Ovary (tissue), 9 donors: ENCODE data around the gene STARD8. TPM values are rescaled to one million over a fixed set of nuclear protein-coding genes. Genes with fewer than 3 reads are reported as not detected.

ENCODE experiments used
- DNase-seq, 5 donors: peaks; one replicate each; pipeline ENCODE4 v3.0.0-alpha.2; 2019 to 2020
- H3K27ac ChIP-seq, 2 donors: fragments of 200-600 bp; one replicate each; pipeline versions ENCODE4 v1.5.1 to v1.8.0; 2019 to 2022
- H3K27me3 ChIP-seq: fragments of 200-600 bp; one replicate; pipeline ENCODE4 v1.8.0; 2022
- H3K36me3 ChIP-seq: fragments of 200-600 bp; sonication (generic); one replicate; pipeline ENCODE4 v1.5.1; 2019
- H3K4me1 ChIP-seq: one replicate; pipeline ENCODE4 v1.8.1; 2013; ENCODE audit warnings: mild to moderate bottlenecking, moderate library complexity; ENCODE audit not compliant: insufficient read depth
- H3K4me3 ChIP-seq: fragments of 200-600 bp; sonication (generic); one replicate; pipeline ENCODE4 v1.5.1; 2017
- H3K9me3 ChIP-seq, 2 donors: fragments of 200-600 bp in 1 of 2; sonication (generic) in 1 of 2; one replicate each; pipeline versions ENCODE4 v1.5.1 to v1.8.1; 2013 to 2019; ENCODE audit warnings: mild to moderate bottlenecking in 1 of 2, moderate library complexity in 1 of 2
- CTCF ChIP-seq, 3 donors: fragments of 450-650 bp in 2 of 3; fragments of 200-600 bp in 1 of 3; IDR thresholded peaks; one replicate each; pipeline versions ENCODE4 v1.5.1 to v1.8.0; 2016 to 2022; ENCODE audit warnings: antibody characterized with exemption in 3 of 3, mild to moderate bottlenecking in 1 of 3
- EP300 ChIP-seq: sonication (generic); formaldehyde crosslinking; IDR thresholded peaks from one replicate; pipeline ENCODE4 v1.6.1; 2017; ENCODE audit warnings: antibody characterized with exemption
- POLR2A ChIP-seq: fragments of 450-650 bp; IDR thresholded peaks from one replicate; pipeline ENCODE4 v1.6.1; 2017; ENCODE audit warnings: antibody characterized with exemption, mild to moderate bottlenecking, moderate library complexity
- WGBS, 3 donors: extraction: QIAGEN DNeasy Blood & Tissue Kit in 1 of 3; methylation state at CpG; one replicate each; pipeline versions ENCODE4 v1.1.5 to v1.1.7; 2013 to 2017; 5-methylcytosine and 5-hydroxymethylcytosine counted together
- intact Hi-C, 4 donors: fragments of 100-400 bp; cut with DNase I; formaldehyde crosslinking; loops; one replicate each; pipeline versions ENCODE4 v1.11.0 to v1.15.1; 2022 to 2023
- polyA plus RNA-seq, 2 donors: library from polyadenylated mRNA; stranded (reverse); fragments of 200-250 nt in 1 of 2; fragments of 350-450 nt in 1 of 2; fragmentation: Illumina TruSeq in 1 of 2; extraction: RNeasy Lipid Tissue Mini Kit (QIAGEN cat#74804) in 1 of 2; gene quantifications; one replicate each; pipeline ENCODE4 v1.2.3, GENCODE V29; 2013 to 2014
- total RNA-seq, 7 donors: library from RNA; depleted of rRNA in 2 of 7; stranded (reverse); fragments of >200 nt in 2 of 7; fragmentation: NEBNext Ultra II Directional in 3 of 7; extraction: Animal tissue kit (Norgen Biotek cat#: 25700) in 3 of 7; gene quantifications; one replicate each; pipeline versions ENCODE4 v1.1.0 to v1.2.4, GENCODE V29; 2016 to 2023
- donor health status: DM: no; HTN: no; CAD: no; lungs with moderate emphysema.
- donor health status: DM: no; HTN: no; CAD: no.
- donor health status: Bipolar disorder and iron deficiency.
- donor health status: DM: yes; HTN: yes; CAD: no.
- donor health status: DM: no; HTN: no; CAD: no.
- donor health status: DM: yes; HTN: yes; CAD: no.

The STARD8 gene
- total and polyA plus RNA-seq, 9 donors, result 2.3 to 7.8 (median 4.6) TPM

GRCh38 chrX:68717663-68718442 lies 70.4 kb downstream of the STARD8 start:
- no peak overlapping the region for H3K4me3 ChIP-seq
- TF ChIP-seq POLR2A (no peak), CTCF (IDR thresholded peaks at IDR 0.05) (no peak), EP300 (no peak)
- peak in 2 of 5 donors; percentile 11 to 16 for DNase-seq
- 79 to 89% (median 81%) methylated on average over 23 to 24 of the region's 24 CpGs for WGBS, 3 donors
- intact Hi-C loops, result loop anchor here in 2 of 4 donors (10.0 kb wide), 2 partner anchors 203 to 523 kb away; no protein-coding TSS in a partner anchor
- no peaks in the 10 kb centered on the region for H3K4me1 ChIP-seq
- H3K27me3 ChIP-seq, result no peaks in the 10 kb centered on the region
- no peak overlapping the region for H3K27ac ChIP-seq
- H3K9me3 ChIP-seq, result no peaks in the 10 kb centered on the region
- H3K36me3 ChIP-seq, result no peaks in the 10 kb centered on the region

DNA sequence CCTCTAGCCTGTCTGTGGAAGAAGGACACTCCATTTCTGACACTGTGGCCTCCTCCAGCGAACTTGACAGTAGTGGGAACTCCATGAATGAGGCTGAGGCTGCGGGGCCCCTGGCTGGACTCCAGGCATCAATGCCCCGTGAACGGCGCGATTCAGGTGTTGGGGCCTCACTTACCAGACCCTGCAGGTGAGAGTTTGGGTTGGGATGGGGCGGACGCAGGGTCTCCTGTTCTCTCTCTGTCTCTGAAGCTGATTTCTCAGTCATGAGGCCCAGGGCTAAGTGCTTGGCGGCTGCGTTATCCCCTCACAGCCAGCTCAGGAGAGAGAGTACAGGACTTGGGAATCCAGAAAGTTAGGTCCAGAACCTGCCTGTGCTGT lies 71.0 kb downstream of the STARD8 start:
- H3K36me3 ChIP-seq, result no peaks in the 10 kb centered on the region
- no peak overlapping the region for H3K4me3 ChIP-seq
- WGBS, 3 donors, result 84 to 90% (median 89%) methylated on average over 10 of the region's 10 CpGs
- intact Hi-C loops, result loop anchor here in 2 of 4 donors (10.0 kb wide), 2 partner anchors 204 to 524 kb away; no protein-coding TSS in a partner anchor
- DNase-seq, result no peak
- TF ChIP-seq POLR2A, result no peak
- H3K27ac ChIP-seq, result no peak overlapping the region
- no peaks in the 10 kb centered on the region for H3K4me1 ChIP-seq
- no peaks in the 10 kb centered on the region for H3K27me3 ChIP-seq
- H3K9me3 ChIP-seq, result no peaks in the 10 kb centered on the region

- no peaks in the 10 kb centered on the region for H3K9me3 ChIP-seq
- no peak for TF ChIP-seq CTCF (IDR thresholded peaks at IDR 0.05)
- no peak for TF ChIP-seq EP300
- TF ChIP-seq POLR2A, result no peak
- no peak overlapping the region for H3K27ac ChIP-seq
- H3K27me3 ChIP-seq, result no peaks in the 10 kb centered on the region
- 76 to 82% (median 77%) methylated on average over 14 of the region's 14 CpGs for WGBS, 3 donors
- H3K4me3 ChIP-seq, result no peak overlapping the region
- H3K36me3 ChIP-seq, result no peaks in the 10 kb centered on the region
- intact Hi-C loops, result loop anchor here in 2 of 4 donors (10.0 kb wide), 2 partner anchors 205 to 525 kb away; no protein-coding TSS in a partner anchor
- peak in 1 of 5 donors; percentile 8 for DNase-seq
- no peaks in the 10 kb centered on the region for H3K4me1 ChIP-seq
Measured at GRCh38 chrX:68719181-68719903, 71.9 kb downstream of the STARD8 start.

- Histone ChIP-seq H3K4me3 (no peak overlapping the region), H3K27ac (no peak overlapping the region), H3K36me3 (no peaks in the 10 kb centered on the region), H3K9me3 (no peaks in the 10 kb centered on the region), H3K4me1 (no peaks in the 10 kb centered on the region), H3K27me3 (no peaks in the 10 kb centered on the region)
- TF ChIP-seq POLR2A (no peak), EP300 (no peak), CTCF (IDR thresholded peaks at IDR 0.05) (no peak)
- 82 to 91% (median 84%) methylated on average over 11 of the region's 11 CpGs for WGBS, 3 donors
- intact Hi-C loops, result loop anchor here in 3 of 4 donors (5.0 to 10.0 kb wide), 3 partner anchors 205 to 525 kb away; no protein-coding TSS in a partner anchor
- peak in 1 of 5 donors; percentile 6 for DNase-seq
Measured at GRCh38 chrX:68719904-68720614, 72.6 kb downstream of the STARD8 start.
